HUDEP-2 (cell line): ENCODE measurements around the gene ZCCHC17.
"Not testable (repeated sequence)": the region's sequence is repeated elsewhere in the genome, so short reads cannot be mapped to it uniquely, and the experiment has no call there.

Source experiments
- DNase-seq, 76 experiments: peaks; one replicate each; lab custom pipeline; 2025; ENCODE audit not compliant: unreplicated experiment in 76 of 76; lab: John Stamatoyannopoulos, UW

The ZCCHC17 gene

GRCh38 chr1:31296486-31297276 is at the start of gene ZCCHC17, which contains the start of gene SNRNP40:
Gene ZCCHC17, plus strand, starts transcription at chr1:31297032. Its CDS starts 13,067 bp downstream, at chr1:31310099.
Gene SNRNP40, minus strand, starts transcription at chr1:31296788. Its CDS starts 37 bp downstream, at chr1:31296751.
- DNase-seq = peak; percentile 43 to 99 (median 94)

DNA sequence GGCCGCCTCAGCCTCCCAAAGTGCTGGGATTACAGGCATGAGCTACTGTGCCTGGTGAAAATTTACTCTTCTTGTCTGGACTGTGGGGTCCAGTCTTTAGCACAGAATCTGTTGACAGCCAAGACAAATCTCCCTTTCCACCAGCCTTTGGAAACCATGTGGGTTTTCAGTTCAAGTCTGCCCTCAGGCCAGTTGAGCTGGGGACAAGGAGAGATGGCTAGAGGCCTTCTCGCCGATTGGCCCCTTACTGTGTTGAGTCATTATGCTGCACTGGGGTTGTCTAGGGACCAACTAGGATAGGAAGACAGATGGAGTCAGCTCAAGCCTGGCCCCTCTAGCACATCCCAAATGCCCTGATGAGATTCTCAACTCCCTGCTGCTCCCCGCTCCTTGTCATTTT is 48.6 kb upstream of the ZCCHC17 start:
- DNase-seq = no peak

DNA sequence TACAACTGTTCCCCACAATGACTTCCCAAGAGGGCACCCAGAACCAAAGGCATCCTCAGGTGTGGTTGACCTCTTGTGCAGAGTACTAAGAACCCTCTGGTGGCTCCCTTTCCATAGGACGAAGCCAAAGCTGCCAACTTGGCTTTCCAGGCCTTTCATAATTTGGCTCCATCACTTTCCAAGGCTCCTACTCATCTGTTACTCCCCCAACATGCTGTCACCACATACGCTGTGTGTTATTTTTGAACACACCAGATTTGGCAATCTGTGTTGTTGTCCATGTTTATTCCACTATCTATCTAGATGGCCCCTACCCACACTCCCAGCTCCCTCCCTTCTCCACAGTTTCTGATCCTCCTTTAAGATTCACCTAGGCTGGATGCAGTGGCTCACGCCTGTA is 47.0 kb upstream of the ZCCHC17 start:
- DNase-seq = no peak

- no peak for DNase-seq
Measured at GRCh38 chr1:31257213-31257612, 39.6 kb upstream of the ZCCHC17 start.

DNA sequence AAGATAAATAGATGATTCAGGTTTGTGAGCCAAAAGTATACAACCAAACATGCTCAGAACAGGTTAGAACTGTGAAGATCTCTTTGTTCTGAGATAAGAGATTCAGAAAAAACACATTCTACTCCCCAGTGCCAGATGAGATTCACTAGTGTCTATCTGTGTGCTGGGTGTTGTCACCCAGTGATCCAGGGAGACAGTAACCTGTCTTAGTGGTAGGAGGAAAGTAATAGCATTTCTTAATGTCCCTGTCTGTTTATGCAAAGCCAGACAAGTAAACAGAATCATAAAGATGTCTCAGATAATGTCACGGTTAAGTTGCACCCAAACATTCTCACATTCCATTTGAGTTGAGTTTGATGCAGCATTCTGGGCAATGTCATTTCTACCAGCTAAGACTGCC is 38.3 kb upstream of the ZCCHC17 start:
- no peak for DNase-seq

DNA sequence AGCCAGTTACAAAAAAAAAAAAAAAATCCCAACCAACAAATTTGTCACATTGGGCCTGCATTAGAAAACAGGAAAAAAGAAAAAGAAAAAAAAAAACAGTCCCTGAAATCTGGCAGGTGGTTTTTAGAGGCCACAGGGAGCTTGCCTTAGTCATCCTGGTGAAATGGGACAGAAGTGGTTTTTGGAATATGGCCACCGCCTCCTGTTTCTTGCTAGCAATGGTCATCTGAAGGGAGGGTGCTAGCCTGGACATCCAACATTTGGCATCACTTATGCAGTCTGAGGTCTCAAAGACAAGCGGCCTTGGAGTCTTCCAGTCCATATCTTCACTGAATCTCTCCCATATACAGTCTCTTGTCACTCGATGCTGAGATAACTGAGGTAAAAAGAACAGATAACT is 37.1 kb upstream of the ZCCHC17 start:
- DNase-seq = no peak

DNA sequence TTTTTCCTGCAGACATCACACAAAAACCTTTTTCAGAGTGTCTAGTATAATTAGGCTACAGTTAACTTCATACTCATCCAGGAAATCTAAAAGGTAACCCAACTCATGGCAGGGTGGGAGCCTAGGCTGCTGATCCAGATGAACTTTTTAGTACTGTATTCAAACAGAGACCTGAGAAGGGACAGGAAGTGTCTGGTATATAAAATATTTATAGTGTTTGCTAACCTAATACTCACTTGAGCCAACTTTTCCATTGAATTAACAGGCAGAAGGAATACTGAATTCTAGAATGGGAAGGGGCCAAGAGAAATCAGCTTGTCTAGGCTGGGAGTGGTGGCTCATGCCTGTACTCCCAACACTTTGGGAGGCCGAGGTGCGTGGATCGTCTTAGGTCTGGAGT is 34.9 kb upstream of the ZCCHC17 start:
- DNase-seq = no peak

GRCh38 chr1:31262393-31262792 is 34.4 kb upstream of the ZCCHC17 start:
- not testable (repeated sequence) for DNase-seq

GRCh38 chr1:31263408-31263807 is 33.4 kb upstream of the ZCCHC17 start:
- DNase-seq = no peak

GRCh38 chr1:31264790-31265386 is 31.9 kb upstream of the ZCCHC17 start:
- DNase-seq = no peak

DNA sequence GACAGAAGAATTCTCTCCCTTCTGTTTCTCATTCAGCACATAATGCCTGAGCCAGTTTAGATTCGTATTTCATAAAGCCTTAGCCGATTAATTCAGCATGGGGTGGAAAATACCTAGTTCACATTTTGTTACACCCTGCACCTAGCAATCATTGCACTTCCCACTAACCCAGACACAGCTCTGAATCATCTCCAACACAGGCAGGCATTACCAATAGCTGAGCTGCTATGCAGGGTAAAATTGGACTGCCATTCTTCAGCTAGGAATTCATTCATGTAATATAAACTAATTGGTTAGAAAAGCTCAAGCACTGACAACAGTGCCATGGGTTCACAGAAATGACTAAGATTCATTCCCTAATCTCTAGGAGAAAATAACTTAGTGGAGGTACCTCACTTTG is 30.3 kb upstream of the ZCCHC17 start:
- no peak for DNase-seq

DNA sequence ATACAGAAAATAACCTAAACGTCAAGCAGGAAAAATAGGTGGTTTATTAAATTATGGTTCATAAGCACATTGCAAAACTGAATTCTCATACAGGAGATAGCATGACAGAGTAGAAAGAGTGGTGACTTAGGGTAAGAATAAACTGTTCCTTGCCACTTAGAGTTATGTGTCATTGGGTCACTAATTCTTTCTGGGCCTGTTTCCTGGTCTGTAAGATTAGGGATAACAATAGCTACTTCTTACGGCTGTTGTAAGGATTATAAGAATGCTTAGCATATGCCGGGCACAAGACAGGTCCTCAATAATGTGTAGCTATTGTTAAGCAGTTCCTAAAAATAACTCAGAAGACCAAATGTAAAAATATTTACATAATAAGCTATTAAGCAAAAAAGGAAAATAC is 24.5 kb upstream of the ZCCHC17 start:
- no peak for DNase-seq

DNA sequence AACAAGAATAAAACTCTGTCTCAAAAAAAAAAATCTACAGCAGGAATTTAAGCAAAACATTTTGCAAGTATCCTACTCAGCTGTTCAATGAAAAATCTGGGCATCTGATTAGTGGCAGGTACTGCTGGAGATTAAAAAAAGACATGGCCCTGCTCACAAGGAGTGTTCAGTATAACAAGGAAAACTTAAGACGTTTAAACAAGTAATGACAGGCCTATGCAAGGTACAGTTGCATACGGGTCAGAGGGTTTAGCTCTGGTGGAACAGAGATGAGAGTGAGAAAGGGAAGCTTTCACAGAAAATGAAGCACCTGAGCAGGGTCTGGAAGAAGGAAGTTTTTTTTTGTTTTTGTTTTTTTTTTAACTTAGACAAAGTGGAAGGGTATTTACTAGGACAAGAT is 23.2 kb upstream of the ZCCHC17 start:
- no peak for DNase-seq

DNA sequence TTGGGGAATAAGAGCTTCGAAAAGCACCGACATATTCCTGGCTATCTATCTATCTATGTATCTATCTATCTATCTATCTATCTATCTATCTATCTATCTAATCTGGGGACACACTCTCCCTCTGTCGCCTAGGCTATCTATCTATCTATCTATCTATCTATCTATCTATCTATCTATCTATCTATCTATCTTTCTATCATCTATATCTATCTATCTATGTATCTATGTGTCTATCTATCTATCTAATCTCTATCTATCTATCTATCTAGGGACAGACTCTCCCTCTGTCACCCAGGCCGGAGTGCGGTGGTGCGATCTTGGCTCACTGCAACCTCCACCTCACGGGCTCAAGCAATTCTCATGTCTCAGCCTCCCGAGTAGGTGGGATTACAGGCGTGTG is 14.4 kb upstream of the ZCCHC17 start:
- not testable (repeated sequence) for DNase-seq

DNA sequence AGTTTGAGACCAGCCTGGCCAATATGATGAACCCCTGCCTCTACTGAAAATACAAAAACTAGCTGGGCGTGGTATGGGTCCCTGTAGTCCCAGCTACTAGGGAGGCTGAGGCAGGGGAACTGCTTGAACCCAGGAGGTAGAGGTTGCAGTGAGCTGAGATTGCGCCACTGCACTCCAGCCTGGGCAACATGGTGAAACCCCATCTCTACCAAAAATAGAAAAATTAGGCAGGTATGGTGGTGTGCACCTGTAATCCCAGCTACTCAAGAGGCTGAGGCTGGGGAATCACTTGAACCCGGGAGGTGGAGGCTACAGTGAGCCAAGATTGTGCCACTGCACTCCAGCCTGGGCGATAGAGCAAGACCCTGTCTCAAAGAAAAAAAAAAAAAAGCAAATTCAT is 9.0 kb upstream of the ZCCHC17 start:
- not testable (repeated sequence) for DNase-seq

- no peak for DNase-seq
Measured at GRCh38 chr1:31289021-31289420, 7.8 kb upstream of the ZCCHC17 start.

DNA sequence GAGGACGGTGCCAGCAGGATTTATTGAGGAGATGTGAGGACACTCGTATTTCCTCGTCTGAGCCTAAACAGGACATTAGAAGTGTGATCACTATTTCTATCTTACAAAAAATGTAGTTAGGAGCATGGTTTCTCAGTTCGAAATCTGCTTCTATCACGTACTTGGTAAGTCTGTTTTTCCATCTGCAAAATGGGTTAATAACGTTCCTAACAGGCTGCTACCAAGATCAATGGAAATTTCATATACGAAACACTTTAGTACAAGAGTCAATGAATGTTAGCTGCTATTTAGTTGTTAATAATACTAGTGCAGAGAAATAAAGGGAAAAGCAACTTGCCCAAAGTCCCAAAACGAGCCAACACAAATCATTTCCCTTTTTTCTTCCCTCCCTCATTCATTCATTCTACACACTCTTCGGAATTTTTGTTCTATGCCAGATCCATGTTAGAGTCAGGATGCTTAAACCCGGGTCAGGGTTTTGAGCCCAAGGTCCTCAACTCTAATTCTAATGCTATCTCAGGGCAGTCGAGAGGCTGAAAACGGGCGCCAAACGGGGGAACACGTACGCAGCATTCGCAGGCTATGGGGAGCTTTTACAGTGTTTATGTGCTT is 852 bp upstream of the ZCCHC17 start:
- DNase-seq = peak in 2 of 76 experiments; percentile 27 to 31

DNA sequence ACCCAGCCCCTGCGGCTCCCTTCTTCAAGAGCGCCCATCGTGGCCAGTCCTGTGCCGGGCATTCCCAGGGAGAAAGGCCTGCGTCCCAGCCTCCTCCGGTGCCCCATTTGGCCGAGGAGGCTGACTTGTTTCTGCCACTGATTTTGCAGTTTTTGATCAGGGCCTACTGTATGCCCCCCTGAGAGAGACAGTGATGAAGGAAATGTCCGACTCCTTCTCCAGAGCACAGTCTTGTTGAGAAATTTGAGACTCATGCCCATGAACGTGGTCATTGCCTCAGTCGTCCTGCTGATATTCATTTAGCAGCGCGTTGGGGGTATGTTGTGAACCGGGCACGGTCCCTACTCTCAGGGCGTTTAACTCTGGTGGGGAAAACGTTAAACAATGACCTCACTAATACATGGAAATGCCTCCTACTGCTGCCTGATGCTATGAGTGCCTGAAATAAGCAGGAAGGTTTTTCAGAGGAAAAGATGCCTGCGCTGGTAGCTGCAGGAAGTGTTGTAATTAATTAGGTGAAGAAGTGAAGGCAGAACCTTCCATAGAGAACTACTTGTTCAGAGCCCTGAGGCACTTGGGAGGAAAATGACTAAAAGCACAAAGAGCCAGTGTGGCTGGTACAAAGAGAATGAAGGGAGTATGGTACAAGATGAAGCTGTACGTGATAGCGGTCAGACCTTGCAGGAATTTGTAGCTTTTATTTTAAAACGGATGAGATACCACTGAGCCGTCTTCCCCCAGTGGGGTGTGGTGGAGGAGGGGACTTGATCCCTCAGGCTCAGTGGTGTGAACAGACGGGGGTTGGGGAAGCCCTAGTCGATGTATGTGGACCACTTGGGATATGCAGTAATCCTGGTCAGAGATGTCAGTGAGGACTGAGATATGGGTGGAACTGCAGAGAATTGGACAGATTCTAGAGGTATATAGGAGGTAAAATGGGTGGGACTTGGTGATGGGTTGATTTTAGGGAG is 730 bp downstream of the ZCCHC17 start:
- peak in 1 of 76 experiments; percentile 3 for DNase-seq

- DNase-seq = no peak
Measured at GRCh38 chr1:31299365-31299764, 2.5 kb downstream of the ZCCHC17 start.

DNA sequence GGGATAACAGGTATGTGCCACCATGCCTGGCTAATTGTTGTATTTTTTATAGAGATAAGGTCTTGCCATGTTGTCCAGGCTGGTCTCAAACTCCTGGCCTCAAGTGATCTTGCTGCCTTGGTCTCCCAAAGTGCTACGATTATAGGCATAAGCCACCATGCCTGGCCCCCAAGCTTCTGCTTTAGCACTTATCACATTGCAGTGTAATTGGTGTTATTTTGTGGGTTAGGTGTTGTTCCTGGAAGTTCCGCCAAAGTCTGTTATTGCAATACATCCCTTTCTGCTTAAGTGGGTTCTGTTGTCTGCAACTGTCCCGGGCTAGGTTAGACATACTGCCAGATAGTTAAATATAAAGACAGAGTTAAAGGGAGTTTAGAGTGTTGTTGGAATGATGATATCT is 3.4 kb downstream of the ZCCHC17 start:
- DNase-seq = no peak
